ENCODE measurements around the gene ZNF100.
"Not testable (repeated sequence)": the region's sequence is repeated elsewhere in the genome, so short reads cannot be mapped to it uniquely, and the experiment has no call there.

The ZNF100 gene

DNA sequence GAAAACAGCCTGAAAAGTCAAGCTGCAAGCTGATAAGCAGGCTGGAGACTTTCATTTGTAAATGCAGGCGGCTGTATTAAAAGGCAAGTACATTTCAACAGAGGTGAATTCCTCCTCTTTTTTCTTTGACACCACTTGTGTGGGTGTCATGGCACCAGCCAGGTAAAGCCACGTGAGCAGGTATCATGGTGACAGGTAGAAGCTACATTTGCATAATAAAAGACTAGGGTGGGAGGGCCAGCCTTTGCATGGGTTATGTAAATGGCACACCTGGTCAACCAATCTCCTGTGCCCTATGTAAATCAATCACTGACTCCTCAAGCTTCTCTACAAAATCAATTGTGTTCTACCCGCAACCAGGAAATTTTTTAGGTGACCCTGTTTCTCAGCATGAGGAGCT lies 68.2 kb downstream of the ZNF100 start:
- DNase-seq, result no peak

DNA sequence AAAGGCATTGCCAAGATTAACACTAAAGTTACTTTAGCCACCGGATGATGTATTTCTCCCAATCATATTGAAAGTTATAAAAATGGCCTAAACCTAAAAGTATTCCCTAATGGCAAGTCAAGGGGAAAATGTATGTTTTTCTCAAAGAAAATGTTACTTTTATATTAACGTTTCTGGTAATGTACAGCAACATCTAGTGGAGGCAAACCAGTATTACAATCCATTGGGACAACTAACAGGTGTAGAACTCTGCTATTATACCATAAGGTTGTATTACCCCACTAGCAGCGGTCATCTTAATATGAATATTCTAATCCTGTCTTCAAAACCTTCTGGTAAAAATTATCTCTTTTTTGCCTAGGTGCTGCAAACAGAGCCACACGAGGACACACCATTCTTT lies 69.2 kb downstream of the ZNF100 start:
- DNase-seq, result peak; percentile 1

DNA sequence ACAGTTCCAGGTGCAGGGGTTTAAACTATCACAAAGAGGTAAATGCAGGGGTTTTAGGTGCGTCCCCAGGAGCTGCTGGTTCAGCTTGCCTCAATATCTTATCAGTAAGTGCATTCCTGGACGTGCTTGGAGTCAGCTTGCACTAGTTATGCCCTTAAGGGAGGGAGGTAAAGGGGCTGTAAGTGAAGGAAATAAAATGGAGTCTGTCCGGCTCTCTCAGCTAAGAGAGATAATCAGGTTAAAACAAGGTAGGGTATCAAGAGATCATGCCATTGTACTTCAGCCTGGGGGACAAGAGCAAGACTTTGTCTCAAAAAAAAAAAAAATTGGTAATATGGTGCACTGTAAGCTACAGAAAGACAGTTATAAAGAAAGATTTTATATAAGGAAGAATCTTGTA lies 69.7 kb downstream of the ZNF100 start:
- DNase-seq, result no peak

DNA sequence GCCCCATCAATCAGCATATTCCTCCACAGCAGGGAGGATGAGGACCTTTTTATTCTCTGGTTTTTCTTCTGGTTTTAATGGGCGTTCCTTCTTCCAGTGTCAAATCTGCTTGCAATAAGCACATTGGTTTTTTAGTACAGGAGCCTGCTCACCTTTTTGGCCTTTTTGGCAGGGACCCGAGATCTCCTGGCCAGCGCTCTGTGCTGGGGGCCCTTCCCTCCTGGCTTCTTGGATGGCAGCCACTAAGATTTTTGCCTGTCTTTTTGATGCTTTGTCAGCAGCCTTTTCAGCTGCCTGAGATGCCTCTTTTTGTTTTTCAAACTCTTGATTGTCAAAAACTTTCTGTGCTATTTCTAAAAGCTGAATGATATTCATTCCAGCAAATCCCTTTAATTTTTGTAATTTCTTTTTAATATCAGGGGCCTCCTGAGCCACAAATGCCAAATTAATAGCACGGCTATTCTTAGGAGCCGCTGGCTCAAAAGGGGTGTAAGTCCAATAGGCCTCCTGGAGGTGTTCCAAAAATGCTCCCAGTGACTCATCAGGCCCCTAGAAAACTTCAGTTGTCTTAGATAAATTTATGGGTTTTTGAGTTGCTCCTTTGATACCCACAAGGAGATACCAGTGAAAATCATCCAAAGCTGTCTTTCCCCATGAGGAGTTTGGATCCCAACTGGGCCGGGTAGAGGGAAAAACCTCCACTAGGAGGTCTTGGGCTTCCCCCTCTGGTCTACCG lies 73.0 kb downstream of the ZNF100 start:
- no peak for DNase-seq

DNA sequence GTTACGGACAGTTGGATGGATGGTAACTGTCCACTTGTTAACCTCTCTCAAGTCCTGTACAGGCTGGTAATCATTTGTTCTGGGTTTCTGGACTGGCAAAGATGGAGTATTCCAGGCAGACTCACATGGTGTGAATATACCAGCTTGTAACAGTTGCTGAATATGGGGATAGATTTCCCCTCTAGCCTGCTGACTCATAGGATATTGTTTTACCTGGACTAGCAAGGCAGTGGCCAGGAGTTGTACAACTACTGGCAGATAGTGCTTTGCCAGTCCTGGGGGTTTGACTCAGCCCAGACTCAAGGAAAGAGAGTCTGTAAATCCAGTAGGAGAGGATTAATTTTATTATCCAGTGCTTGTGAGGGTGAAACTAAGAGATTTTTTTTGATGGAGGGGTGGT lies 74.0 kb downstream of the ZNF100 start:
- DNase-seq, result no peak

DNA sequence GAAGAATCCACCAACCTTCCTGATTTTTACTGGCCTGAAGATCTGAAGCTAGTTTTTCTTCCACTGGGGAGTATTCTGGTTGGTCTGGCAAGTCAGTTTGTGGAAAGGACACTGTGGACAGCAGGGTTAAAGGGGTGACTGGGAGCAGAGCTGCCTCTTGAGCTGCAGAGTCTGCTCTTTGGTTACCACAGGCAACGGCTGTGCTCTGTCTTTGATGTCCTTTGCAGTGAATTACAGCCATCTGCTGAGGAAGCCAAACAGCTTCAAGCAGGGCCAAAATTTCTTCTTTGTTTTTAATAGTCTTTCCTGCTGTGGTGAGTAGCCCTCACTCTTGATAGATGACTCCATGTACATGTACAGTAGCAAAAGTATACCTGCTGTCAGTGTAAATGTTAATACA lies 75.7 kb downstream of the ZNF100 start:
- no peak for DNase-seq

DNA sequence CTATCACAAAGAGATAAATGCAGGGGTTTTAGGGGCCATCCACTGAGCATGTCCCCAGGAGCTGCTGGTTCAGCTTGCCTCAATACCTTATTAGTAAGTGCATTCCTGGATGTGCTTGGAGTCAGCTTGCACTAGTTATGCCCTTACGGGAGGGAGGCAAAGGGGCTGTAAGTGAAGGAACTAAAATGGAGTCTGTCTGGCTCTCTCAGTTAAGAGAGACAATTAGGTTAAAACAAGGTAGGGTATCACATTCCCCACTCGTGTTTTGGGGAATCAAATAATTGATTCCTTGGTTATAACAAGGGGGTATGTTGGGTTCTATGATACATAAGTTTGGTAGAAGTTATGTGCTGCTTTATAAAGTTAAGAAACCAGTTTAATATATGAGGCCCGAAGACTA lies 78.9 kb downstream of the ZNF100 start:
- DNase-seq, result no peak

DNA sequence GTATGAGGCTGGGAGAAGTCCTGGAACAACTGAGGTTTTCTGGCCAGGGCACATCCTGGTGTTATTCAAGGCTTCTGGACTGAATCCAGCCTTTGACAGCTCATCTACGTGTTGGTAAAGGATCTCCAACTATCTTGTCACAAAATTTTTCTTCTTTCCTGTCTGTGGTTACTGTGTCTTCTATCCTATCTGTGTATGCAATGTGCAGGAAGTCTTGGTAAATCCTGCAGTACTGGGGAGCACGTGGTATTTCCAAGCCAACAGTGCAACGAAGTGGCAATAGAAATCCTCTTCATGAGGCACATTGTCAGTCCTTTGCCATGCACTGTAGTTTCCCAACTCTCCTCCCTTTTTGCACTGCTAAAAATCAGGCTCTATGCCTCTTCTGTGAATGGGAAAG lies 86.7 kb downstream of the ZNF100 start:
- DNase-seq, result no peak

DNA sequence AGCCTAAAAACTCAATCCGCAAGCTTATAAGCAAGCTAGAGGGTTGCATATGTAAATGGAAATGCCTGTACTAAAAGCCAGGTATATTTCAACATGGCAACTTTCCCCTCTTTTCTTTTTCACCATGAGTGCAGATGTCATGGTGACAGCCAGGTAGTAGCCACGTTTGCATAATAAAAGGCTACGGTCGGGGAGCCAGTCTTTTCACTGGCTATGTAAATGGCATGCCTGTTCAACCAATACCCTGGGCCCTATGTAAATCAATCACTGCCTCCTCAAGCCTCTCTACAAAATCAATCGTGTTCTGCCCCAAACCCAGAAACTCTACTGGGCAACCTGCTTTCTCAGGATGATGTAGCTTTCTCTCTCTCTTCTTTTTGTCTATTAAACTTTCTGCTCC lies 87.4 kb downstream of the ZNF100 start:
- DNase-seq, result no peak

DNA sequence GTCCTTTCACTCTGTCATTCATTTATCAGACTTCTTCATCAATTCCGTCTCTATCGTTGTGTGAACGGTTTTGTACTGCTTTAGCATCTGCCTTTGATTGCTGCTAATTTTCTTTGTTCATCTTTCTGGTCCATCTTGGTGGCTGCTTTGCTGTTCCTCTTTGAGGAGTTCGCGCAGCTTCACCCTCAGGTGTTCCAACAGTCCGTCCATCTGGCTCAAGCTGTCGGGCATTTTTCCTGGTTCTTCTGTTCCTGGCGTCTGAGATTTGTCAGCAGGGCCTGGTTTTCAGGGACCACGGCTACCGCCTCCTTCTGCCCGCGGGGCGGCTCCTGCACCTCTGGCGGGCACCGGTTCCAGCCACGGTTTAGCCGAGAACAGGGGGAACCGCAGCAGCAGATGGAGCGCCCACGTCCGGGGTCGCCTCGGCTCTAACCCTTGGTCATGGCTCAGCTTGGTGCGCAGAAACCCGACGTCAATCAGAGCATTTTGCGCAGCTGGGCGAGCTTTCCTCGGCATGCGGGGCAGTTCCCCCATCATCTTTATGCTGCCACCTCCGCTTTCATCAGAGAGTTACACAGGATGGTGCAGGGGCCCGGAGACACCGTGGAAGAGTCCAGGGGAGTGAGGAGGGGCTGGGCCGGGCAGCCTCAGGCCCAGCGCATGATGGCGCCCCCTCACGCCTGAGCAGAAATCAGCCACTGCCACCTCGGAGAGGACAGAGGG lies 89.5 kb downstream of the ZNF100 start:
- no peak for DNase-seq

DNA sequence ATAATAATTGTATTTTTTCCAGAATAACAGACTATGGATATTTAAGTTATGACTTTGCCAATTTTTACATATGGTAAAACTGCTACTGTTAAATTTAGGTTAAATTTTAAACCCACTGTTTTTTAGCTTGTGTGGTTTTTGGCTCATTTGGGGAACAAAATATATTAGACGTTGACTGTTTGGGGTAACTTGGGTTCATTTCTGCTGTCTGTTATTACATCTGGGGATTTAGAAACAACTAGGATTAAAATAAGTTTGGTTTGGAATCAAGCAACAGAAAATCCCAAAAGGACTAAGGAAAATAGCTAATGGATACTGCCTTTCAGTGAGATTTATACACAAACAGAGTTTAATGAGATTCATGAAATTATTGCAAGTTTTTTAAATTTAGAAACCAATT lies 92.9 kb downstream of the ZNF100 start:
- no peak for DNase-seq

DNA sequence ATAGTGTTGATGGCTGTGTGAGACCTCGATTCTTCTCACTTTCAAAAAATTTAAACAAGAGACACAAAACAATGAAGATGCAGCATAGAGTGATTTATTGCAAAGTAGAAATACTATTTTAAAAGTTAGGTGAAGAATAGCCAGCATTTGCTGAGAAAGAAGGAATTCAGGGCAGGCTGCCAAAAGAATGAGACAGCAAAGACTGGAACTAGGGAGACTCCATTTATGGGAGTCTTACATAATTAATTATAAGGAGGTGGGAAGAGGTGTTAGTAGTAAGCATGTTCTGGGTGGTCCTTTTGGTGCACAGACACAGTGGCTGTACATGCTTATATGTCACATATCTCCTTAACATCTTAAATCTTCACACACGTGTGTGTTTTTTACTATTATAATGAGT lies 93.9 kb downstream of the ZNF100 start:
- DNase-seq, result not testable (repeated sequence)

All from NCI-H2171 treated with DMSO at 0.1 percent for 48 hours (cell line).